Neural progenitor cell (in vitro differentiated cells): Measurements from ENCODE around the gene GIMAP6.

Source experiments
- CTCF ChIP-seq: fragments of 200-600 bp; sonication (generic); IDR thresholded peaks from 2 replicates; pipeline ENCODE4 v1.5.1; 2017; ENCODE audit warnings: antibody characterized with exemption, mild to moderate bottlenecking
- EZH2 ChIP-seq: fragments of 200-600 bp; sonication (generic); IDR thresholded peaks from 2 replicates; pipeline ENCODE4 v1.6.1; 2017; ENCODE audit warnings: antibody characterized with exemption, mild to moderate bottlenecking, moderate library complexity

- no peak for TF ChIP-seq CTCF
- no peak for TF ChIP-seq EZH2
These were observed 9.7 kb upstream of the GIMAP6 start for GRCh38 chr7:150641854-150642253.
